SK-N-SH treated with all-trans-retinoic acid at 6 μM for 48 hours (cell line): ENCODE data around the gene KRTAP12-2.

Experiments
- ATAC-seq: fragments of 200-7000 bp; cut with Tn5 transposase; 3 replicates; pipeline ENCODE4 v1.9.1; 2020; ENCODE audit warnings: mild to moderate bottlenecking, moderate library complexity
- ARNTL ChIP-seq: fragments of 450-650 bp; formaldehyde crosslinking; IDR thresholded peaks from 2 replicates; pipeline ENCODE4 v1.5.0; 2020; ENCODE audit warnings: low read depth, mild to moderate bottlenecking, moderate library complexity, borderline replicate concordance
- BACH2 ChIP-seq: fragments of 250-450 bp; sonication (Bioruptor Pico); IDR thresholded peaks from 2 replicates; pipeline ENCODE4 v1.9.0; 2021; ENCODE audit warnings: mild to moderate bottlenecking, borderline replicate concordance
- CSDC2 ChIP-seq: fragments of 250-450 bp; sonication (Bioruptor Pico); IDR thresholded peaks from 2 replicates; pipeline ENCODE4 v1.5.0; 2020; ENCODE audit warnings: mild to moderate bottlenecking, moderate library complexity
- GLIS3 ChIP-seq: fragments of 250-450 bp; sonication (Bioruptor Pico); IDR thresholded peaks from 2 replicates; pipeline ENCODE4 v1.5.0; 2020; ENCODE audit warnings: mild to moderate bottlenecking, moderate library complexity
- ISL1 ChIP-seq: fragments of 250-450 bp; sonication (Bioruptor Pico); IDR thresholded peaks from 2 replicates; pipeline ENCODE4 v2.1.2; 2022; ENCODE audit warnings: mild to moderate bottlenecking, moderate library complexity
- OSR1 ChIP-seq: fragments of 250-450 bp; sonication (Bioruptor Pico); IDR thresholded peaks from 2 replicates; pipeline ENCODE4 v1.8.0; 2022; ENCODE audit warnings: moderate library complexity, mild to moderate bottlenecking, inconsistent platforms
- RARB ChIP-seq: fragments of 250-450 bp; sonication (Bioruptor Pico); IDR thresholded peaks from 2 replicates; pipeline ENCODE4 v1.8.0; 2021; ENCODE audit warnings: mild to moderate bottlenecking, moderate library complexity
- SNAI2 ChIP-seq: fragments of 250-450 bp; sonication (Bioruptor Pico); IDR thresholded peaks from 2 replicates; pipeline ENCODE4 v1.5.0; 2020; ENCODE audit warnings: mild to moderate bottlenecking, moderate library complexity
- TCF4 ChIP-seq: fragments of 250-450 bp; sonication (Bioruptor Pico); IDR thresholded peaks from 2 replicates; pipeline ENCODE4 v1.8.0; 2021; ENCODE audit warnings: mild to moderate bottlenecking, moderate library complexity, borderline replicate concordance
- TOX ChIP-seq: fragments of 250-450 bp; sonication (Bioruptor Pico); IDR thresholded peaks from 2 replicates; pipeline ENCODE4 v1.8.0; 2021; ENCODE audit warnings: mild to moderate bottlenecking, moderate library complexity, borderline replicate concordance
- ZC3H10 ChIP-seq: fragments of 250-450 bp; sonication (Bioruptor Pico); IDR thresholded peaks from 2 replicates; pipeline ENCODE4 v1.5.1; 2021; ENCODE audit warnings: mild to moderate bottlenecking, moderate library complexity
- ZFP30 ChIP-seq: fragments of 450-650 bp; formaldehyde crosslinking; IDR thresholded peaks from 2 replicates; pipeline ENCODE4 v1.5.0; 2022; ENCODE audit warnings: mild to moderate bottlenecking, moderate library complexity
- ZNF565 ChIP-seq: fragments of 450-650 bp; formaldehyde crosslinking; conservative IDR thresholded peaks from 2 replicates; pipeline ENCODE4 v1.5.0; 2020; ENCODE audit warnings: low read depth, mild to moderate bottlenecking, moderate library complexity
- ZNF70 ChIP-seq: fragments of 450-650 bp; formaldehyde crosslinking; IDR thresholded peaks from 2 replicates; pipeline ENCODE4 v1.5.0; 2020; ENCODE audit warnings: mild to moderate bottlenecking, moderate library complexity
- TF ChIP-seq, protein P1 (sequence below): fragments of 250-450 bp; sonication (Bioruptor Pico); IDR thresholded peaks from 2 replicates; pipeline ENCODE4 v1.5.0; 2020; ENCODE audit warnings: mild to moderate bottlenecking, moderate library complexity
- TF ChIP-seq, protein P2 (sequence below): fragments of 250-450 bp; sonication (Bioruptor Pico); IDR thresholded peaks from 2 replicates; pipeline ENCODE4 v1.8.0; 2020; ENCODE audit warnings: mild to moderate bottlenecking, moderate library complexity, borderline replicate concordance
- TF ChIP-seq, protein P3 (sequence below): fragments of 250-450 bp; sonication (Bioruptor Pico); IDR thresholded peaks from 2 replicates; pipeline ENCODE4 v1.5.1; 2020; ENCODE audit warnings: low read depth, mild to moderate bottlenecking, moderate library complexity
- TF ChIP-seq, protein P4 (sequence below): fragments of 250-450 bp; sonication (Bioruptor Pico); IDR thresholded peaks from 2 replicates; pipeline ENCODE4 v1.8.0; 2021; ENCODE audit warnings: low read depth, mild to moderate bottlenecking, moderate library complexity, borderline replicate concordance
- TF ChIP-seq, protein P5 (sequence below): fragments of 250-450 bp; sonication (Bioruptor Pico); IDR thresholded peaks from 2 replicates; pipeline ENCODE4 v1.5.1; 2021; ENCODE audit warnings: mild to moderate bottlenecking, moderate library complexity

Gene KRTAP12-2

DNA sequence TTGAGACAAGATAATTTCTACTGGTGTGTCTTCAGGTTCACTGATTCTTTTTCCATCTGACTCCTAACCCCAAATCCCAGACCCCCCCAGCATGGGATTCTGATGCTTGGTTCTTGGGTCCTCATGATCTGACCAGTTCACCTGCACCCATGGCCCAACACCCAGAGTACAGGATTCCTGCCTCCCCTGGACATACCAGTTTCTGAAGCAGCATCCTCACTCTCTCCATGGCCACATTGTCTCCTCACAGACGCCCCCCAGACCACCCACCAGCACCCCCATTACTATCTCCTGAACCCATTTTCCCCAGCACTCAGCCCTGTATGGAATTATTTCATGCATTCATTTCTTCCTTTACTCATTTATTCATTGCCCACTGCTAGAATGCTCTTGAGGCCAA lies 9.9 kb downstream of the KRTAP12-2 start (continued):
- TF ChIP-seq, protein P1, sequence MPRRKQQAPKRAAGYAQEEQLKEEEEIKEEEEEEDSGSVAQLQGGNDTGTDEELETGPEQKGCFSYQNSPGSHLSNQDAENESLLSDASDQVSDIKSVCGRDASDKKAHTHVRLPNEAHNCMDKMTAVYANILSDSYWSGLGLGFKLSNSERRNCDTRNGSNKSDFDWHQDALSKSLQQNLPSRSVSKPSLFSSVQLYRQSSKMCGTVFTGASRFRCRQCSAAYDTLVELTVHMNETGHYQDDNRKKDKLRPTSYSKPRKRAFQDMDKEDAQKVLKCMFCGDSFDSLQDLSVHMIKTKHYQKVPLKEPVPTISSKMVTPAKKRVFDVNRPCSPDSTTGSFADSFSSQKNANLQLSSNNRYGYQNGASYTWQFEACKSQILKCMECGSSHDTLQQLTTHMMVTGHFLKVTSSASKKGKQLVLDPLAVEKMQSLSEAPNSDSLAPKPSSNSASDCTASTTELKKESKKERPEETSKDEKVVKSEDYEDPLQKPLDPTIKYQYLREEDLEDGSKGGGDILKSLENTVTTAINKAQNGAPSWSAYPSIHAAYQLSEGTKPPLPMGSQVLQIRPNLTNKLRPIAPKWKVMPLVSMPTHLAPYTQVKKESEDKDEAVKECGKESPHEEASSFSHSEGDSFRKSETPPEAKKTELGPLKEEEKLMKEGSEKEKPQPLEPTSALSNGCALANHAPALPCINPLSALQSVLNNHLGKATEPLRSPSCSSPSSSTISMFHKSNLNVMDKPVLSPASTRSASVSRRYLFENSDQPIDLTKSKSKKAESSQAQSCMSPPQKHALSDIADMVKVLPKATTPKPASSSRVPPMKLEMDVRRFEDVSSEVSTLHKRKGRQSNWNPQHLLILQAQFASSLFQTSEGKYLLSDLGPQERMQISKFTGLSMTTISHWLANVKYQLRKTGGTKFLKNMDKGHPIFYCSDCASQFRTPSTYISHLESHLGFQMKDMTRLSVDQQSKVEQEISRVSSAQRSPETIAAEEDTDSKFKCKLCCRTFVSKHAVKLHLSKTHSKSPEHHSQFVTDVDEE (CRISPR knock-in tag), result no peak
- no peak for TF ChIP-seq ISL1
- no peak for TF ChIP-seq ZNF565 (CRISPR knock-in tag)
- TF ChIP-seq, protein P2, sequence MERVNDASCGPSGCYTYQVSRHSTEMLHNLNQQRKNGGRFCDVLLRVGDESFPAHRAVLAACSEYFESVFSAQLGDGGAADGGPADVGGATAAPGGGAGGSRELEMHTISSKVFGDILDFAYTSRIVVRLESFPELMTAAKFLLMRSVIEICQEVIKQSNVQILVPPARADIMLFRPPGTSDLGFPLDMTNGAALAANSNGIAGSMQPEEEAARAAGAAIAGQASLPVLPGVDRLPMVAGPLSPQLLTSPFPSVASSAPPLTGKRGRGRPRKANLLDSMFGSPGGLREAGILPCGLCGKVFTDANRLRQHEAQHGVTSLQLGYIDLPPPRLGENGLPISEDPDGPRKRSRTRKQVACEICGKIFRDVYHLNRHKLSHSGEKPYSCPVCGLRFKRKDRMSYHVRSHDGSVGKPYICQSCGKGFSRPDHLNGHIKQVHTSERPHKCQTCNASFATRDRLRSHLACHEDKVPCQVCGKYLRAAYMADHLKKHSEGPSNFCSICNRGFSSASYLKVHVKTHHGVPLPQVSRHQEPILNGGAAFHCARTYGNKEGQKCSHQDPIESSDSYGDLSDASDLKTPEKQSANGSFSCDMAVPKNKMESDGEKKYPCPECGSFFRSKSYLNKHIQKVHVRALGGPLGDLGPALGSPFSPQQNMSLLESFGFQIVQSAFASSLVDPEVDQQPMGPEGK (CRISPR knock-in tag), result no peak
- TF ChIP-seq SNAI2 (CRISPR knock-in tag), result no peak
- TF ChIP-seq ZC3H10 (CRISPR knock-in tag), result no peak

DNA sequence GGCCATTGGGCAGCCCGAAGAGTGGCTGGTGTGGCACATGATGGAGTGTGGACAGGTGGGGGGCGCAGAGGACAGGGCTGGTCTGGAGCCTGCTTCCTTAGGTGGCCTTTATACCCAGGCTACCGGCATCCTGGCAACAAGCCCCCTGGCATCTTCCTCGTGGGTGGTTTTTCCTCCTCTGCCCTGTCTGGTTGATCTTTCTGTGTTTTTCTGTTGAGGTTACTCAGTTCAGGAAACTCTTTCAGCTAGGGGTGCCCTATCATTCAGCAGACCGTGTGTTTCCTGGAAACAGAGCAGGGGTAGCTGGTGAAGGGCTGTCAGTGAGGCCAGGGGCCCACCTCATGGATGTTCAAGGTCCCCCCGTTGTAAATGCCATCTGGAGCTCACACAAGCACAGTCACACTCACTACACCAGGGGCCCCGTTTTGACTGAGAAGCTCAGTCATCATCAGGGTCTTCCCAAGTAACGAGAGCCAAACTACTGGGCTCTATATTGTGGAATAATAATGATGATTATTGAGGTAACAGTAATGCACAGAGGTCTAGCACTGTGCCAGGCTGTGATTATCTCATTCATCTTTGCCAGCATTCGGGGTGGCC lies 12.1 kb downstream of the KRTAP12-2 start, which contains the start of gene KRTAP12-4:
KRTAP12-4 (minus strand) TSS at position 84 of the 600 bp plus-strand sequence; CDS start at position 39, 45 bp downstream.
- ATAC-seq, result no peak
- TF ChIP-seq BACH2 (CRISPR knock-in tag) (no peak), ZNF70 (CRISPR knock-in tag) (no peak), RARB (no peak), ZNF565 (CRISPR knock-in tag) (no peak), ISL1 (no peak)
- TF ChIP-seq, protein P3, sequence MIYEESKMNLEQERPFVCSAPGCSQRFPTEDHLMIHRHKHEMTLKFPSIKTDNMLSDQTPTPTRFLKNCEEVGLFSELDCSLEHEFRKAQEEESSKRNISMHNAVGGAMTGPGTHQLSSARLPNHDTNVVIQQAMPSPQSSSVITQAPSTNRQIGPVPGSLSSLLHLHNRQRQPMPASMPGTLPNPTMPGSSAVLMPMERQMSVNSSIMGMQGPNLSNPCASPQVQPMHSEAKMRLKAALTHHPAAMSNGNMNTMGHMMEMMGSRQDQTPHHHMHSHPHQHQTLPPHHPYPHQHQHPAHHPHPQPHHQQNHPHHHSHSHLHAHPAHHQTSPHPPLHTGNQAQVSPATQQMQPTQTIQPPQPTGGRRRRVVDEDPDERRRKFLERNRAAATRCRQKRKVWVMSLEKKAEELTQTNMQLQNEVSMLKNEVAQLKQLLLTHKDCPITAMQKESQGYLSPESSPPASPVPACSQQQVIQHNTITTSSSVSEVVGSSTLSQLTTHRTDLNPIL (CRISPR knock-in tag), result no peak

DNA sequence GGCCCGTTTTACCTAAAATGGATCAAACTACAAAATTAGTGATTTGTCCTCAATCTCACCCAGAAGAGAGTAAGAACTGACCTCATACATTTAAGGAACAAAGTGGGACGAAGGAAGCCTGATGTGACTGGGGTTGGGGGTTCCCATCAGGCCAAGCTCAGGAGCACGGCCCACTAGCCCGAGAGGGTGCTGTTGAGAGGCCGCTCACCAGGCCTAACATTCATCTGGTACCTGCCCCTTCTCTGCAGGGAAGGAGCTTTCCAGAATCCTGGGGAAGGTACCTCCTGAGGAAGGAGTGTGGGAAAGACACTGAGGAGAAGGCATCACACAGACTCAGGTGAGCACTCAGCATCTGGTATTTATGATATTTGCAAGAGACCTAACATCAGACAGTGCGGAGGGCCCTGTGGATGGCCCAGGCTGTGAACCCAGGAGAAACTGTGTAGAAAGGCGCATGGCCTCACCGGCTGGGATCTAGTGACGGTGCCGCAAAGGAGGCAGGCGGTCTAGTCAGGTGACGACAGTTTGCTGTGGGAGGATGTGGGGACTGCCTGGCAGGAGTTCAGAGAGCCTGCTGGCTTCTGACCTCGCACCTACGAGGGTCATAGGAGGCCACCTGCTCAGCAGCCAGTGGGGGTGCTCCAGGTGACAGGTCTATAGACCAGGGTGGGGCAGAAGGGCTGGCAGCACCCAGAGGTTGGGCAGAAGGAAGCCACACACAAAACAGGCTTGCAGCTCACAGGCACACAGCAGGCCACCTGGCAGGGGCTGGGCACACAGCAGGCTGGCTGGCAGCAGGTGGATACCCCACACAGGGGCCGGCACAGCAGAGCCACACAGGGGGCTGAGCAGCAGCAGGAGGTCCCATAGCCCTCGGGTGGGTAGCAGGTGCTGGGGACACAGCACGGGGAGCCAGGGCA lies 12.8 kb downstream of the KRTAP12-2 start:
- TF ChIP-seq, protein P4, sequence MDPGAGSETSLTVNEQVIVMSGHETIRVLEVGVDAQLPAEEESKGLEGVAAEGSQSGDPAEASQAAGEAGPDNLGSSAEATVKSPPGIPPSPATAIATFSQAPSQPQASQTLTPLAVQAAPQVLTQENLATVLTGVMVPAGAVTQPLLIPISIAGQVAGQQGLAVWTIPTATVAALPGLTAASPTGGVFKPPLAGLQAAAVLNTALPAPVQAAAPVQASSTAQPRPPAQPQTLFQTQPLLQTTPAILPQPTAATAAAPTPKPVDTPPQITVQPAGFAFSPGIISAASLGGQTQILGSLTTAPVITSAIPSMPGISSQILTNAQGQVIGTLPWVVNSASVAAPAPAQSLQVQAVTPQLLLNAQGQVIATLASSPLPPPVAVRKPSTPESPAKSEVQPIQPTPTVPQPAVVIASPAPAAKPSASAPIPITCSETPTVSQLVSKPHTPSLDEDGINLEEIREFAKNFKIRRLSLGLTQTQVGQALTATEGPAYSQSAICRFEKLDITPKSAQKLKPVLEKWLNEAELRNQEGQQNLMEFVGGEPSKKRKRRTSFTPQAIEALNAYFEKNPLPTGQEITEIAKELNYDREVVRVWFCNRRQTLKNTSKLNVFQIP (CRISPR knock-in tag), result no peak
- no peak for TF ChIP-seq ZNF565 (CRISPR knock-in tag)
- TF ChIP-seq, protein P5, sequence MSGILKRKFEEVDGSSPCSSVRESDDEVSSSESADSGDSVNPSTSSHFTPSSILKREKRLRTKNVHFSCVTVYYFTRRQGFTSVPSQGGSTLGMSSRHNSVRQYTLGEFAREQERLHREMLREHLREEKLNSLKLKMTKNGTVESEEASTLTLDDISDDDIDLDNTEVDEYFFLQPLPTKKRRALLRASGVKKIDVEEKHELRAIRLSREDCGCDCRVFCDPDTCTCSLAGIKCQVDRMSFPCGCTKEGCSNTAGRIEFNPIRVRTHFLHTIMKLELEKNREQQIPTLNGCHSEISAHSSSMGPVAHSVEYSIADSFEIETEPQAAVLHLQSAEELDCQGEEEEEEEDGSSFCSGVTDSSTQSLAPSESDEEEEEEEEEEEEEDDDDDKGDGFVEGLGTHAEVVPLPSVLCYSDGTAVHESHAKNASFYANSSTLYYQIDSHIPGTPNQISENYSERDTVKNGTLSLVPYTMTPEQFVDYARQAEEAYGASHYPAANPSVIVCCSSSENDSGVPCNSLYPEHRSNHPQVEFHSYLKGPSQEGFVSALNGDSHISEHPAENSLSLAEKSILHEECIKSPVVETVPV, result no peak
- TF ChIP-seq, protein P1 (CRISPR knock-in tag), result no peak
- TF ChIP-seq GLIS3 (CRISPR knock-in tag), result no peak
- TF ChIP-seq CSDC2 (CRISPR knock-in tag), result no peak
- TF ChIP-seq SNAI2 (CRISPR knock-in tag), result no peak
- TF ChIP-seq ZC3H10 (CRISPR knock-in tag), result no peak
- no peak for TF ChIP-seq OSR1 (CRISPR knock-in tag)
- no peak for TF ChIP-seq ZNF70 (CRISPR knock-in tag)
- TF ChIP-seq, protein P3 (CRISPR knock-in tag), result no peak
- no peak for TF ChIP-seq TCF4 (CRISPR knock-in tag)
- TF ChIP-seq ARNTL (CRISPR knock-in tag), result no peak
- no peak for TF ChIP-seq ZFP30 (CRISPR knock-in tag)
- TF ChIP-seq RARB, result no peak
- no peak for TF ChIP-seq TOX (CRISPR knock-in tag)
- TF ChIP-seq, all 23 proteins: peak for 0
- no peak for ATAC-seq
